Measurements from ENCODE around the gene ABCA6. TPM values are rescaled to one million over a fixed set of nuclear protein-coding genes. Genes with fewer than 3 reads are reported as not detected.

Gene ABCA6, protein sequence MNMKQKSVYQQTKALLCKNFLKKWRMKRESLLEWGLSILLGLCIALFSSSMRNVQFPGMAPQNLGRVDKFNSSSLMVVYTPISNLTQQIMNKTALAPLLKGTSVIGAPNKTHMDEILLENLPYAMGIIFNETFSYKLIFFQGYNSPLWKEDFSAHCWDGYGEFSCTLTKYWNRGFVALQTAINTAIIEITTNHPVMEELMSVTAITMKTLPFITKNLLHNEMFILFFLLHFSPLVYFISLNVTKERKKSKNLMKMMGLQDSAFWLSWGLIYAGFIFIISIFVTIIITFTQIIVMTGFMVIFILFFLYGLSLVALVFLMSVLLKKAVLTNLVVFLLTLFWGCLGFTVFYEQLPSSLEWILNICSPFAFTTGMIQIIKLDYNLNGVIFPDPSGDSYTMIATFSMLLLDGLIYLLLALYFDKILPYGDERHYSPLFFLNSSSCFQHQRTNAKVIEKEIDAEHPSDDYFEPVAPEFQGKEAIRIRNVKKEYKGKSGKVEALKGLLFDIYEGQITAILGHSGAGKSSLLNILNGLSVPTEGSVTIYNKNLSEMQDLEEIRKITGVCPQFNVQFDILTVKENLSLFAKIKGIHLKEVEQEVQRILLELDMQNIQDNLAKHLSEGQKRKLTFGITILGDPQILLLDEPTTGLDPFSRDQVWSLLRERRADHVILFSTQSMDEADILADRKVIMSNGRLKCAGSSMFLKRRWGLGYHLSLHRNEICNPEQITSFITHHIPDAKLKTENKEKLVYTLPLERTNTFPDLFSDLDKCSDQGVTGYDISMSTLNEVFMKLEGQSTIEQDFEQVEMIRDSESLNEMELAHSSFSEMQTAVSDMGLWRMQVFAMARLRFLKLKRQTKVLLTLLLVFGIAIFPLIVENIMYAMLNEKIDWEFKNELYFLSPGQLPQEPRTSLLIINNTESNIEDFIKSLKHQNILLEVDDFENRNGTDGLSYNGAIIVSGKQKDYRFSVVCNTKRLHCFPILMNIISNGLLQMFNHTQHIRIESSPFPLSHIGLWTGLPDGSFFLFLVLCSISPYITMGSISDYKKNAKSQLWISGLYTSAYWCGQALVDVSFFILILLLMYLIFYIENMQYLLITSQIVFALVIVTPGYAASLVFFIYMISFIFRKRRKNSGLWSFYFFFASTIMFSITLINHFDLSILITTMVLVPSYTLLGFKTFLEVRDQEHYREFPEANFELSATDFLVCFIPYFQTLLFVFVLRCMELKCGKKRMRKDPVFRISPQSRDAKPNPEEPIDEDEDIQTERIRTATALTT (N-terminal part only)
- polyA plus RNA-seq (2012; ENCODE audit: insufficient read length, low read depth) = not detected

GRCh38 chr17:69141431-69142174 is at the start of gene ABCA6:
TSS of gene ABCA6 (minus strand) at chr17:69141895. CDS start at chr17:69140703, 1,192 bp downstream.
- TF ChIP-seq FOXP2 (optimal IDR thresholded peaks at IDR 0.05; ENCODE audit: borderline replicate concordance, extremely low read depth, extremely low read length, insufficient read depth) (no peak), REST (IDR thresholded peaks at IDR 0.05; ENCODE audit: insufficient read depth in 1 of 2, low read depth in 2 of 2, low read length in 2 of 2) (no peak), SIN3A (IDR thresholded peaks at IDR 0.05; ENCODE audit: borderline replicate concordance, insufficient read depth, low read length) (no peak), TAF1 (IDR thresholded peaks at IDR 0.05; ENCODE audit: borderline replicate concordance, insufficient read depth, low read length) (no peak), POLR2AphosphoS5 (IDR thresholded peaks at IDR 0.05; ENCODE audit: low read depth, low read length) (no peak)

GRCh38 chr17:69188796-69189195 is 47.1 kb upstream of the ABCA6 start:
- TF ChIP-seq TAF1 (IDR thresholded peaks at IDR 0.05; ENCODE audit: borderline replicate concordance, insufficient read depth, low read length) (no peak), SIN3A (IDR thresholded peaks at IDR 0.05; ENCODE audit: borderline replicate concordance, insufficient read depth, low read length) (no peak), POLR2AphosphoS5 (IDR thresholded peaks at IDR 0.05; ENCODE audit: low read depth, low read length) (no peak), FOXP2 (optimal IDR thresholded peaks at IDR 0.05; ENCODE audit: borderline replicate concordance, extremely low read depth, extremely low read length, insufficient read depth) (no peak), REST (IDR thresholded peaks at IDR 0.05; ENCODE audit: insufficient read depth in 1 of 2, low read depth in 2 of 2, low read length in 2 of 2) (no peak)

DNA sequence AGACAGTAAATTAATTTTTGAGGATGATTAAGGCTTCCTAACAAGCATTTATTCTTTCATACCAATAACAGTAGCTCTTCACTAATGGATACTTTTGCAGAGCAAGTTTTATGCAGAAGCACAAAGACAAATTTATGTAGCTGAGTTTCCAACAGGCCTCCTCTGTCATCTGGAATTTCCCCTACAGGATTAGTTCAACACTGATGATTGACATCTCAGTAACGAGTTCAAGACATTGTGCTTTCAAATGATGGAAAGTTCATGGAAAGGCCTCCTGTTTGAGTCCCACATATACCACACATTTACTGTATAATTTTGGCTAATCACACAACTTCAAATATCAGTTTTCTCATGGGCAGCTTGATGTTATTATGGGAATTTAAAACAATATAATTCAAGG is 46.4 kb upstream of the ABCA6 start:
- TF ChIP-seq SIN3A (IDR thresholded peaks at IDR 0.05; ENCODE audit: borderline replicate concordance, insufficient read depth, low read length) (no peak), FOXP2 (optimal IDR thresholded peaks at IDR 0.05; ENCODE audit: borderline replicate concordance, extremely low read depth, extremely low read length, insufficient read depth) (no peak), REST (IDR thresholded peaks at IDR 0.05; ENCODE audit: insufficient read depth in 1 of 2, low read depth in 2 of 2, low read length in 2 of 2) (no peak), POLR2AphosphoS5 (IDR thresholded peaks at IDR 0.05; ENCODE audit: low read depth, low read length) (no peak), TAF1 (IDR thresholded peaks at IDR 0.05; ENCODE audit: borderline replicate concordance, insufficient read depth, low read length) (no peak)

- TF ChIP-seq SIN3A (IDR thresholded peaks at IDR 0.05; ENCODE audit: borderline replicate concordance, insufficient read depth, low read length) (no peak), POLR2AphosphoS5 (IDR thresholded peaks at IDR 0.05; ENCODE audit: low read depth, low read length) (no peak), TAF1 (IDR thresholded peaks at IDR 0.05; ENCODE audit: borderline replicate concordance, insufficient read depth, low read length) (no peak), FOXP2 (optimal IDR thresholded peaks at IDR 0.05; ENCODE audit: borderline replicate concordance, extremely low read depth, extremely low read length, insufficient read depth) (no peak), REST (IDR thresholded peaks at IDR 0.05; ENCODE audit: insufficient read depth in 1 of 2, low read depth in 2 of 2, low read length in 2 of 2) (no peak)
Measured at GRCh38 chr17:69187294-69187693, 45.6 kb upstream of the ABCA6 start.

All from PFSK-1 (cell line).